HFF-Myc (cell line): ENCODE measurements around the gene GJB5.

Experiments
- DNase-seq: peaks from one replicate; pipeline ENCODE4 v3.0.0-alpha.2; 2011; ENCODE audit warnings: low read depth; ENCODE audit errors: extremely low read depth
- H3K4me3 ChIP-seq: replicated peaks from 2 replicates; pipeline ENCODE4 v1.5.1; 2011; ENCODE audit warnings: low read depth, mild to moderate bottlenecking, control low read depth, low read length
- TF ChIP-seq, protein P1 (sequence below): IDR thresholded peaks from 2 replicates; pipeline ENCODE4 v1.5.1; 2012; ENCODE audit warnings: mild to moderate bottlenecking, low read depth, low read length, control low read depth; ENCODE audit errors: missing control alignments

The GJB5 gene

DNA sequence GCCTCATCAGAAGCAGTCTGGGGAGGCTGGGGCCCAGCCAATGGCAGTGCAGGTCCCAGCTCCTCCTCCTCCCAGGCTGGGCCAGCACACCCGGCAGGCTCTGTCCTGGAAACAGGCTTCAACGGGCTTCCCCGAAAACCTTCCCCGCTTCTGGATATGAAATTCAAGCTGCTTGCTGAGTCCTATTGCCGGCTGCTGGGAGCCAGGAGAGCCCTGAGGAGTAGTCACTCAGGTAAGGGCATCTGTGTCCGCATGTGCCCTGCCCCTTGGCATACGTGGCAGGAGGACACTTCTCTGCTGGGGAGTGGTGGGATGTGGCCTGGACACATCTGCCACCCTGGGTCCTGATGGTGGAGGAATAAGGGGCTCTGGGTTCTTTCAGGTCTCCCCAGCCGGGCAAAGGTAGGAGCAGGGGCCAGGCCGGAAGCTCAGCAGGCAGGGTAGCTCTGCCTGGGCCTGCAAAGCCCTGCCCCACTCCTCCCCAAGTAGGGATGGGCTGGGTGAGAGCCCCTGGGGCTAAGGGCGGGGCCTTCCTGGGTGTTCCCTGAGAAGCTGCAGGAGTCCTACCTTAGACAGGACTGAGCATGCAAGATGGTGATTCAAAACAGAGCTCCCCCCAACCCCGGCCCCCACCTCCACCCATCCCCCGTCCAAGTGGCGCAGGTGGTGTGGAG lies at the start of gene GJB5:
GJB5 (plus strand) TSS at position 84 of the 674 bp plus-strand sequence. CDS start 2,284 bp downstream, outside the sequence.
- TF ChIP-seq, protein P1, sequence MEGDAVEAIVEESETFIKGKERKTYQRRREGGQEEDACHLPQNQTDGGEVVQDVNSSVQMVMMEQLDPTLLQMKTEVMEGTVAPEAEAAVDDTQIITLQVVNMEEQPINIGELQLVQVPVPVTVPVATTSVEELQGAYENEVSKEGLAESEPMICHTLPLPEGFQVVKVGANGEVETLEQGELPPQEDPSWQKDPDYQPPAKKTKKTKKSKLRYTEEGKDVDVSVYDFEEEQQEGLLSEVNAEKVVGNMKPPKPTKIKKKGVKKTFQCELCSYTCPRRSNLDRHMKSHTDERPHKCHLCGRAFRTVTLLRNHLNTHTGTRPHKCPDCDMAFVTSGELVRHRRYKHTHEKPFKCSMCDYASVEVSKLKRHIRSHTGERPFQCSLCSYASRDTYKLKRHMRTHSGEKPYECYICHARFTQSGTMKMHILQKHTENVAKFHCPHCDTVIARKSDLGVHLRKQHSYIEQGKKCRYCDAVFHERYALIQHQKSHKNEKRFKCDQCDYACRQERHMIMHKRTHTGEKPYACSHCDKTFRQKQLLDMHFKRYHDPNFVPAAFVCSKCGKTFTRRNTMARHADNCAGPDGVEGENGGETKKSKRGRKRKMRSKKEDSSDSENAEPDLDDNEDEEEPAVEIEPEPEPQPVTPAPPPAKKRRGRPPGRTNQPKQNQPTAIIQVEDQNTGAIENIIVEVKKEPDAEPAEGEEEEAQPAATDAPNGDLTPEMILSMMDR: no peak
- no peak within 1 kb of the TSS for H3K4me3 ChIP-seq
- no peak for DNase-seq

DNA sequence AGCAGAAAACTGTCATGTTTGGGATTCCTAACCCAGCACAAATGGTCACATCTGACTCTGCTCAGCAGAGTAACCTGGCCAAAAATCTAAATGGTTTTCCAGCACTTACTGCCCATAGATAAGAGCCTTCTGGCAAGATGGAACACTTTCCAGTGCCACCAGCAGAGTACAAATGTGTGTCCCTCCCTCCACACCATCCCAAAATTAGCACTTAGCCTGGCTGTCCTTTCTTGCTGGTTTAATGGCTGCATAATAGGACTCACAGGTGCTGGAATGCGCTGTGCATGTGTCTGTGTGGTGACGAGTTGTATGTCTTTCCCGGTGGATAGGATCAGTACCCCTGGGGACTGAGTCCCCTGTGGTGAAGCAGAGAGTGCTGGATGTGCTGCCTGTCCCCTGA lies 49.8 kb upstream of the GJB5 start:
- no peak for DNase-seq
- TF ChIP-seq, protein P1: no peak
- H3K4me3 ChIP-seq: no peak overlapping the region

DNA sequence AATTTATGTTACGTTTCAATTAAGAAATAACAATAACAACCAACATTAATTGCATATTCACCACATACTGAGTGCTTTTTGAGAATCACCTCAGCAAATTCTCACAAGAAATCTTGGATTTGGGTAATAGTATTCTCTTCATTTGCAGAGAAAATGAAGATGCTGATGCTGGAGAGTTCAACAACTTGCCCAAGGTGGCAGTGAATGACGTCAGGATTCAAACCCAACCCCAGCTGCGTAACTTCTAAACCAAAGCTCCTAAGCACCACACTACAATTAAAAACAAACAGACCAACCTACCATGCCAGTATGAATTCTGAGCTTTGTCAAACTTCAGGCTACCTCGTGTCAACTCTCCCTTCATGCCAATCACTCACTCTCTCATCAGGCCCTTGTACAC lies 46.7 kb upstream of the GJB5 start:
- DNase-seq: no peak
- no peak overlapping the region for H3K4me3 ChIP-seq
- TF ChIP-seq, protein P1: no peak

DNA sequence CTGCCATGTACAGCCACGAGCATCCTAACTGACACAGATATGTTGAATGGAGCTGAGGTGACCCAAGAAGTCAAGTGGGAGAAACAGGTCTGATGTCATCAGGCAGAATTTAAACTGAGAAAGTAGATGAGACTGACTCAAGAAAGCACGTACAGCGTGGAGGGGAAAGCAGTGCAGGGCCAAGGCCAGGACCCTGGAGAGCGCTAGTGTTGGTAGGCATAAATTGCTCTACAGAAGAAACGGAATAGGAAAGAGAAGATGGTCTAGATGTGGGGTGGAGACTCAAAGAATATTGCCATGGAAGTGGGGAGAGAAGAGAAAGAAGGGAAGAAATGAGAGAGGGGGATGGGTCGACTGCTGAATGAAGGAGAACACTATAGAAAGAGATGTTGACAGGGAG lies 45.3 kb upstream of the GJB5 start:
- DNase-seq: no peak
- TF ChIP-seq, protein P1: no peak
- H3K4me3 ChIP-seq: no peak overlapping the region

DNA sequence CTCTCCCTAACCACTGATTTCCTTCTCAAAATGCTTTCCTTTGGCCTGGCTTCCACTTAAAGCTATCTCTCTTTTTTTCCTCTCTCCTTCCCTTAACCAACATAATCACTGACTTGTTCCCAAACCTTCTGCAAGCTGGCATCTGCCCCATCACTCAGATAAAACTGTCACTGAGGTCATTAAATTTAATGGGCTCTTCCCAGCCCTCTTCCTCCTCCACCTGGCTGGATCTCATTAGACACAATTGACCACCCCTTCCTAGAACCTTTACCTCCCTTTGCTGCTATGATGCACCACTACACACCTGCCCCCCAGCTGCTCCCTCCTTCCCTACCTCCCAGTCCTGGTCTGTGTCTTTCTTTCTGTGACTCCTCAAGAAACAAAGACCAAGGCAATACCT lies 44.0 kb upstream of the GJB5 start:
- no peak overlapping the region for H3K4me3 ChIP-seq
- TF ChIP-seq, protein P1: no peak
- no peak for DNase-seq

DNA sequence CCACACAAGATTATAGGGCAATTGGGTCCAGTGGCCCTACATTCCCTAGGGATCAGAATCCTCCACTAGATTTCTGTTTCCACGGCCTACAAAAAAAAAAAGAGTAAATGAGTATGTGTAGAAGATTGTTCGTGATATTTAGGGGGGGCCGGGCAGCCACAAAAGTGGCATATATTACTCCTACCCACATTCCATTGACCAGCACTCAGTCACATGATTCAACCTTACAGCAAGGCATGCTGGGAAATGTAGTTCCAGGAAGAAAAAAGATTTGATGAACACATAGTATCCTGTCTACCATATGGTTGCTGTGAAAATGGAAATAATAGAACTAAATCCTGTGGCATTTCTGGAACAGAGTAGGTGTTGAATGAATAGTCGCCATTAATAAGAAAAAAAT lies 43.4 kb upstream of the GJB5 start:
- TF ChIP-seq, protein P1: no peak
- DNase-seq: no peak

More for the DNA sequence above, 43.4 kb upstream of the GJB5 start:
- H3K4me3 ChIP-seq: no peak overlapping the region
